Measurements from ENCODE around the gene SCG5.

The SCG5 gene

GRCh38 chr15:32718821-32719716, 77.6 kb downstream of the SCG5 start (continued):
- TF ChIP-seq ZNF645 (tag by site-specific recombination; IDR thresholded peaks at IDR 0.05), result no peak

DNA sequence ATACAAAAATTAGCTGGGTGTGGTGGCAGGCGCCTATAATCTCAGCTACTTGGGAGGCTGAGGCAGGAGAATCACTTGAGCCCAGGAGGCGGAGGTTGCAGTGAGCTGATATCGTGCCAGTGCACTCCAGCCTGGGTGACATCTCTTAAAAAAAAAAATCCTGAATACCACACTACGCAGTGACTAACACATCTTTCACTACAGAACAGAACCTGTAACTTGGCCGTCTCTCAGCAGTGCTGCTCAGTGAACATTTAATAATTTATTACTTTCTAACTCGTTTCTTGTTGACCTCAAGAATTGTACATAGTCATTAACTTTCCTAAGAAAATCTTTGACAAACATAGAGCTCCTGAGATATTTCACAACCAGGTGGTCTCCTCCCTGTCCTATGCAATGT, 80.1 kb downstream of the SCG5 start:
- Histone ChIP-seq H3K9me3 (ENCODE audit: control insufficient read depth, insufficient read depth, low read depth, low read length) (no peaks in the 10 kb centered on the region), H3K36me3 (ENCODE audit: control insufficient read depth in 2 of 2, insufficient read depth in 1 of 2, low read length in 2 of 2) (no peaks in the 10 kb centered on the region), H3K4me3 (ENCODE audit: low read depth, low read length) (no peak overlapping the region), H3K4me1 (ENCODE audit: control insufficient read depth, insufficient read depth, low read length) (peaks cover 2% of the 10 kb centered on the region; the same call in 1 of the 2 replicates), H3K27ac (ENCODE audit: extremely low read depth, low read depth, low read length) (no peak overlapping the region)
- TF ChIP-seq ZBTB7A (tag by site-specific recombination; IDR thresholded peaks at IDR 0.05; ENCODE audit: low read depth), result no peak
- TF ChIP-seq ZNF707 (tag by site-specific recombination; IDR thresholded peaks at IDR 0.05), result no peak
- TF ChIP-seq SCRT1 (tag by site-specific recombination; IDR thresholded peaks at IDR 0.05; ENCODE audit: borderline replicate concordance), result no peak
- TF ChIP-seq, protein P1, sequence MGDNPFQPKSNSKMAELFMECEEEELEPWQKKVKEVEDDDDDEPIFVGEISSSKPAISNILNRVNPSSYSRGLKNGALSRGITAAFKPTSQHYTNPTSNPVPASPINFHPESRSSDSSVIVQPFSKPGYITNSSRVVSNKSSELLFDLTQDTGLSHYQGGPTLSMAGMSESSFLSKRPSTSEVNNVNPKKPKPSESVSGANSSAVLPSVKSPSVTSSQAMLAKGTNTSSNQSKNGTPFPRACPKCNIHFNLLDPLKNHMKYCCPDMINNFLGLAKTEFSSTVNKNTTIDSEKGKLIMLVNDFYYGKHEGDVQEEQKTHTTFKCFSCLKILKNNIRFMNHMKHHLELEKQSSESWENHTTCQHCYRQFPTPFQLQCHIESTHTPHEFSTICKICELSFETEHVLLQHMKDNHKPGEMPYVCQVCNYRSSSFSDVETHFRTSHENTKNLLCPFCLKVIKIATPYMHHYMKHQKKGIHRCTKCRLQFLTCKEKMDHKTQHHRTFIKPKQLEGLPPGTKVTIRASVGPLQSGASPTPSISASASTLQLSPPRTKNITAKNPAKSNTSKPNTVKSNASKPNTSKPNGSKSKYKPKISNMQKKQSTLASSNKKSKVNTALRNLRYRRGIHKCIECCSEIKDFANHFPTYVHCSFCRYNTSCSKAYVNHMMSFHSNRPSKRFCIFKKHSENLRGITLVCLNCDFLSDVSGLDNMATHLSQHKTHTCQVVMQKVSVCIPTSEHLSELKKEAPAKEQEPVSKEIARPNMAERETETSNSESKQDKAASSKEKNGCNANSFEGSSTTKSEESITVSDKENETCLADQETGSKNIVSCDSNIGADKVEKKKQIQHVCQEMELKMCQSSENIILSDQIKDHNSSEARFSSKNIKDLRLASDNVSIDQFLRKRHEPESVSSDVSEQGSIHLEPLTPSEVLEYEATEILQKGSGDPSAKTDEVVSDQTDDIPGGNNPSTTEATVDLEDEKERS (tag by site-specific recombination; IDR thresholded peaks at IDR 0.05), result no peak
- TF ChIP-seq ZNF433 (tag by site-specific recombination; IDR thresholded peaks at IDR 0.05; ENCODE audit: low read depth), result no peak
- no peak for TF ChIP-seq ZNF292 (tag by site-specific recombination; IDR thresholded peaks at IDR 0.05; ENCODE audit: borderline replicate concordance, low read depth)
- TF ChIP-seq, protein P2, sequence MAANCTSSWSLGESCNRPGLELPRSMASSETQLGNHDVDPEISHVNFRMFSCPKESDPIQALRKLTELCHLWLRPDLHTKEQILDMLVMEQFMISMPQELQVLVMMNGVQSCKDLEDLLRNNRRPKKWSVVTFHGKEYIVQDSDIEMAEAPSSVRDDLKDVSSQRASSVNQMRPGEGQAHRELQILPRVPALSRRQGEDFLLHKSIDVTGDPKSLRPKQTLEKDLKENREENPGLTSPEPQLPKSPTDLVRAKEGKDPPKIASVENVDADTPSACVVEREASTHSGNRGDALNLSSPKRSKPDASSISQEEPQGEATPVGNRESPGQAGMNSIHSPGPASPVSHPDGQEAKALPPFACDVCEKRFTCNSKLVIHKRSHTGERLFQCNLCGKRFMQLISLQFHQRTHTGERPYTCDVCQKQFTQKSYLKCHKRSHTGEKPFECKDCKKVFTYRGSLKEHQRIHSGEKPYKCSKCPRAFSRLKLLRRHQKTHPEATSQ (tag by site-specific recombination; IDR thresholded peaks at IDR 0.05), result no peak
- TF ChIP-seq, protein P3, sequence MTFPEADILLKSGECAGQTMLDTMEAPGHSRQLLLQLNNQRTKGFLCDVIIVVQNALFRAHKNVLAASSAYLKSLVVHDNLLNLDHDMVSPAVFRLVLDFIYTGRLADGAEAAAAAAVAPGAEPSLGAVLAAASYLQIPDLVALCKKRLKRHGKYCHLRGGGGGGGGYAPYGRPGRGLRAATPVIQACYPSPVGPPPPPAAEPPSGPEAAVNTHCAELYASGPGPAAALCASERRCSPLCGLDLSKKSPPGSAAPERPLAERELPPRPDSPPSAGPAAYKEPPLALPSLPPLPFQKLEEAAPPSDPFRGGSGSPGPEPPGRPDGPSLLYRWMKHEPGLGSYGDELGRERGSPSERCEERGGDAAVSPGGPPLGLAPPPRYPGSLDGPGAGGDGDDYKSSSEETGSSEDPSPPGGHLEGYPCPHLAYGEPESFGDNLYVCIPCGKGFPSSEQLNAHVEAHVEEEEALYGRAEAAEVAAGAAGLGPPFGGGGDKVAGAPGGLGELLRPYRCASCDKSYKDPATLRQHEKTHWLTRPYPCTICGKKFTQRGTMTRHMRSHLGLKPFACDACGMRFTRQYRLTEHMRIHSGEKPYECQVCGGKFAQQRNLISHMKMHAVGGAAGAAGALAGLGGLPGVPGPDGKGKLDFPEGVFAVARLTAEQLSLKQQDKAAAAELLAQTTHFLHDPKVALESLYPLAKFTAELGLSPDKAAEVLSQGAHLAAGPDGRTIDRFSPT (tag by site-specific recombination; IDR thresholded peaks at IDR 0.05), result no peak
- TF ChIP-seq ZNF37A (tag by site-specific recombination; IDR thresholded peaks at IDR 0.05), result no peak
- TF ChIP-seq ZNF350 (tag by site-specific recombination; IDR thresholded peaks at IDR 0.05), result no peak
- no peak for TF ChIP-seq ZNF830 (tag by site-specific recombination; IDR thresholded peaks at IDR 0.05; ENCODE audit: low read depth)
- no peak for TF ChIP-seq ZNF174 (tag by site-specific recombination; IDR thresholded peaks at IDR 0.05)
- TF ChIP-seq TRIM28 (IDR thresholded peaks at IDR 0.05; ENCODE audit: borderline replicate concordance, low read length), result no peak
- POLR2A ChIA-PET, result no interaction called here
- CTCF ChIA-PET, result interaction anchor here (0.7 kb wide), 1 partner anchor 107 kb away, joined by 3 read pairs; no protein-coding TSS in a partner anchor

GRCh38 chr15:32722136-32722535, 80.6 kb downstream of the SCG5 start:
- H3K27ac ChIP-seq (ENCODE audit: extremely low read depth, low read depth, low read length), result no peak overlapping the region
- no peak overlapping the region for H3K4me3 ChIP-seq (ENCODE audit: low read depth, low read length)
- ChIA-PET CTCF (no interaction called here), POLR2A (no interaction called here)
- no peaks in the 10 kb centered on the region for H3K9me3 ChIP-seq (ENCODE audit: control insufficient read depth, insufficient read depth, low read depth, low read length)
- no peaks in the 10 kb centered on the region for H3K36me3 ChIP-seq (ENCODE audit: control insufficient read depth in 2 of 2, insufficient read depth in 1 of 2, low read length in 2 of 2)
- peaks cover 2% of the 10 kb centered on the region; the same call in 1 of the 2 replicates for H3K4me1 ChIP-seq (ENCODE audit: control insufficient read depth, insufficient read depth, low read length)
- no peak for TF ChIP-seq SP3 (tag by site-specific recombination; IDR thresholded peaks at IDR 0.05)
- no peak for TF ChIP-seq ZNF214 (tag by site-specific recombination; IDR thresholded peaks at IDR 0.05; ENCODE audit: borderline replicate concordance)
- no peak for TF ChIP-seq ZNF266 (tag by site-specific recombination; IDR thresholded peaks at IDR 0.05; ENCODE audit: low read depth)
- no peak for TF ChIP-seq ZNF157 (tag by site-specific recombination; IDR thresholded peaks at IDR 0.05)
- no peak for TF ChIP-seq ZNF133 (tag by site-specific recombination; IDR thresholded peaks at IDR 0.05)
- TF ChIP-seq ZBTB11 (tag by site-specific recombination; conservative IDR thresholded peaks at IDR 0.05; ENCODE audit: low read depth), result no peak
- no peak for TF ChIP-seq KLF16 (tag by site-specific recombination; IDR thresholded peaks at IDR 0.05)
